Nephron progenitor cell (in vitro differentiated cells): ENCODE measurements around the gene KHDC1L.

Experiments
- DNase-seq: peaks from one replicate; pipeline ENCODE4 v3.0.0; 2021
- H3K27ac Mint-ChIP-seq: 2 replicates; pipeline ENCODE4 v1.8.0; 2021; ENCODE audit warnings: mild to moderate bottlenecking, moderate library complexity, mixed read lengths
- H3K27me3 Mint-ChIP-seq: 2 replicates; pipeline ENCODE4 v1.8.0; 2021; ENCODE audit warnings: mild to moderate bottlenecking, low read depth, mixed read lengths; ENCODE audit not compliant: poor library complexity
- H3K36me3 Mint-ChIP-seq: 2 replicates; pipeline ENCODE4 v1.8.0; 2021; ENCODE audit warnings: low read depth, mixed read lengths
- H3K4me1 Mint-ChIP-seq: 2 replicates; pipeline ENCODE4 v1.8.0; 2021; ENCODE audit warnings: mixed read lengths
- H3K4me3 Mint-ChIP-seq: 2 replicates; pipeline ENCODE4 v1.8.0; 2021; ENCODE audit warnings: mild to moderate bottlenecking, moderate library complexity, mixed read lengths
- H3K9me3 Mint-ChIP-seq: 2 replicates; pipeline ENCODE4 v1.8.0; 2021; ENCODE audit warnings: mild to moderate bottlenecking, moderate library complexity, mixed read lengths
- CTCF ChIP-seq: fragments of 200-600 bp; sonication (generic); IDR thresholded peaks from 2 replicates; pipeline ENCODE4 v1.5.0; 2021; ENCODE audit warnings: antibody characterized with exemption

The KHDC1L gene

GRCh38 chr6:73227606-73228255 lies 2.4 kb upstream of the KHDC1L start:
- DNase-seq, result no peak
- no peaks in the 10 kb centered on the region for H3K27me3 Mint-ChIP-seq
- TF ChIP-seq CTCF, result no peak
- no peaks in the 10 kb centered on the region for H3K4me1 Mint-ChIP-seq
- peaks cover 16% of the 10 kb centered on the region for H3K9me3 Mint-ChIP-seq
- H3K36me3 Mint-ChIP-seq, result peaks cover 17% of the 10 kb centered on the region
- H3K27ac Mint-ChIP-seq, result no peak overlapping the region
- H3K4me3 Mint-ChIP-seq, result no peak overlapping the region

- H3K4me3 Mint-ChIP-seq, result no peak overlapping the region
- no peak for TF ChIP-seq CTCF
- no peaks in the 10 kb centered on the region for H3K36me3 Mint-ChIP-seq
- H3K27ac Mint-ChIP-seq, result no peak overlapping the region
- DNase-seq, result no peak
- no peaks in the 10 kb centered on the region for H3K27me3 Mint-ChIP-seq
- peaks cover 8% of the 10 kb centered on the region for H3K4me1 Mint-ChIP-seq
- no peaks in the 10 kb centered on the region for H3K9me3 Mint-ChIP-seq
These were observed 8.4 kb downstream of the KHDC1L start for GRCh38 chr6:73216859-73217258.

GRCh38 chr6:73209117-73209516 lies 16.2 kb downstream of the KHDC1L start:
- no peak overlapping the region for H3K27ac Mint-ChIP-seq
- no peaks in the 10 kb centered on the region for H3K27me3 Mint-ChIP-seq
- peaks cover 11% of the 10 kb centered on the region for H3K9me3 Mint-ChIP-seq
- H3K36me3 Mint-ChIP-seq, result no peaks in the 10 kb centered on the region
- no peak for DNase-seq
- no peaks in the 10 kb centered on the region for H3K4me1 Mint-ChIP-seq
- H3K4me3 Mint-ChIP-seq, result no peak overlapping the region
- TF ChIP-seq CTCF, result no peak

GRCh38 chr6:73207221-73207837 lies 18.0 kb downstream of the KHDC1L start:
- peaks cover 11% of the 10 kb centered on the region for H3K9me3 Mint-ChIP-seq

GRCh38 chr6:73204252-73204651 lies 21.0 kb downstream of the KHDC1L start:
- H3K27ac Mint-ChIP-seq, result no peak overlapping the region
- no peak for DNase-seq
- peaks cover 11% of the 10 kb centered on the region for H3K9me3 Mint-ChIP-seq
- no peak for TF ChIP-seq CTCF
- no peaks in the 10 kb centered on the region for H3K27me3 Mint-ChIP-seq
- H3K4me3 Mint-ChIP-seq, result no peak overlapping the region
- no peaks in the 10 kb centered on the region for H3K36me3 Mint-ChIP-seq
- H3K4me1 Mint-ChIP-seq, result peaks cover 5% of the 10 kb centered on the region

More at GRCh38 chr6:73207221-73207837, 18.0 kb downstream of the KHDC1L start:
- no peaks in the 10 kb centered on the region for H3K4me1 Mint-ChIP-seq
- no peak for TF ChIP-seq CTCF
- no peaks in the 10 kb centered on the region for H3K27me3 Mint-ChIP-seq
- DNase-seq, result no peak
- peak overlapping the region; percentile 6 for H3K27ac Mint-ChIP-seq
- H3K4me3 Mint-ChIP-seq, result no peak overlapping the region
- H3K36me3 Mint-ChIP-seq, result no peaks in the 10 kb centered on the region

GRCh38 chr6:73203098-73203497 lies 22.2 kb downstream of the KHDC1L start:
- H3K27me3 Mint-ChIP-seq, result no peaks in the 10 kb centered on the region
- no peak for TF ChIP-seq CTCF
- H3K36me3 Mint-ChIP-seq, result no peaks in the 10 kb centered on the region
- H3K9me3 Mint-ChIP-seq, result peaks cover 11% of the 10 kb centered on the region
- H3K4me3 Mint-ChIP-seq, result no peak overlapping the region
- no peak overlapping the region for H3K27ac Mint-ChIP-seq
- DNase-seq, result no peak
- peaks cover 5% of the 10 kb centered on the region for H3K4me1 Mint-ChIP-seq
